ENCODE measurements around the gene ABHD12.
A peak's percentile ranks its signal among the peaks of the same experiment; 100 is the strongest.

The ABHD12 gene

DNA sequence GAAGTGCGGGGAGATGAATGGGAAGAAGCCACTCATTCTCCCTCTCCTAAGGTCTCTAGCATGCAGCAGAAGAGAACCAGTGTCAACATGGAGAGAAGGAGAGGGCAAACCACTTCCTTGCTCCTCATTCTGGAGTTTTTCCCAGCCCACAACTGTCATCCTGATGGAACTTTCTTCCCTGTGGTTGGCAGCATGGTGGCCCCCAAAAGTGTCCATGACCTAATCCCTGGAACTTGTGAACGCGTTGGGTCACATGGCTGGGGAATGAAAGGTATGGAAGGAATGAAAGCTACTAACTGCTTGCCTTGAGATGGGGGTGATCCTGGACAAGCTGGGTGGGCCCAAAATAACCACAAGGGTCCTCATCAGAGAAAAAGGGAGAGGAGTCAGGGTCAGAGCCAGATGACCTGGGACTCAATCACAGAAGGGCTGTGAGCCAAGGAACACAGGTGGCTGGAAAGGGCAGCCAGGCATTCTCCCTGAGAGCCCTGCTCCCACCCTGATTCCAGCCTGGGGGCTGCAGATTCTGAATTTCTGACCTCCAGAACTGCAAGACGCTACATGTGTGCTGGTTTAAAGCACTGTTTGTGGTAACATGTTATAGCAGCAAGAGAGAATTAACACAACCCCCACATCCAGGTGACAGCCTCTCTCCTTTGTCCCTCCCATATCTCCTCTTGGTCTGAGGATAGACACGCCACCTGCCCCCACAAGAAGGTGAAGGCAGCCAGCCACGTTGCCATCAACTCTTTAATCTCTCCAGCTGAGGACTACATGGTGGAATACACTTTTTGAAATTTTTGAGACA lies 79.5 kb downstream of the ABHD12 start:
- H3K79me2 ChIP-seq (ENCODE audit: control insufficient read depth, insufficient read depth, low read length, poor library complexity), result peaks cover 10% of the 10 kb centered on the region
- H3K4ac ChIP-seq (ENCODE audit: low read depth, low read length), result peak overlapping the region; percentile 9
- H3K4me2 ChIP-seq (ENCODE audit: low read length), result peak overlapping the region; percentile 20
- WGBS (ENCODE audit: extremely low coverage, insufficient coverage, insufficient read length), result no CpG with 5 or more reads among the region's 6 CpGs
- H3K9ac ChIP-seq (ENCODE audit: low read length), result no peak overlapping the region
- H3K9me3 ChIP-seq (ENCODE audit: insufficient read depth, low read depth, low read length), result no peaks in the 10 kb centered on the region
- no peak overlapping the region for H3K23ac ChIP-seq (ENCODE audit: low read length)
- H3K14ac ChIP-seq (ENCODE audit: low read length), result peak overlapping the region; percentile 9
- no peak for DNase-seq
- peaks cover 19 to 24% of the 10 kb centered on the region in 2 experiments for H3K36me3 ChIP-seq (ENCODE audit: control insufficient read depth in 1 of 2, insufficient read depth in 2 of 2, low read length in 2 of 2)
- H3K4me3 ChIP-seq (ENCODE audit: low read depth, low read length), result no peak overlapping the region
- H2BK120ac ChIP-seq (ENCODE audit: insufficient read depth, low read length, poor library complexity), result peak overlapping the region; percentile 66
- H3K27me3 ChIP-seq (ENCODE audit: insufficient read depth, low read length), result no peaks in the 10 kb centered on the region
- H2BK5ac ChIP-seq (ENCODE audit: low read depth, low read length, poor library complexity), result peak overlapping the region; percentile 29
- peaks cover 28% of the 10 kb centered on the region for H3K79me1 ChIP-seq (ENCODE audit: low read length)
- H3K27ac ChIP-seq (ENCODE audit: low read depth, low read length), result peak overlapping the region; percentile 83
- peak overlapping the region; percentile 38 for H4K91ac ChIP-seq (ENCODE audit: low read depth, low read length)
- peak overlapping the region; percentile 1 for H2BK12ac ChIP-seq (ENCODE audit: low read length)
- peak overlapping the region; percentile 12 for H4K8ac ChIP-seq (ENCODE audit: low read depth, low read length)
- peaks cover 26 to 39% of the 10 kb centered on the region in 2 experiments for H3K4me1 ChIP-seq (ENCODE audit: control insufficient read depth in 1 of 2, insufficient read depth in 2 of 2, low read length in 2 of 2)
- H3K18ac ChIP-seq (ENCODE audit: low read length), result peak overlapping the region; percentile 15
- H4K12ac ChIP-seq (ENCODE audit: low read depth, low read length), result no peak overlapping the region
- H2AFZ ChIP-seq (ENCODE audit: insufficient read depth, low read length, poor library complexity), result no peak overlapping the region
- H2AK5ac ChIP-seq (ENCODE audit: low read length), result no peak overlapping the region

- H2BK5ac ChIP-seq (ENCODE audit: low read depth, low read length, poor library complexity), result peak overlapping the region; percentile 64
- H3K14ac ChIP-seq (ENCODE audit: low read length), result peak overlapping the region; percentile 27
- H3K9me3 ChIP-seq (ENCODE audit: insufficient read depth, low read depth, low read length), result no peaks in the 10 kb centered on the region
- H3K4me3 ChIP-seq (ENCODE audit: low read depth, low read length), result no peak overlapping the region
- H2BK12ac ChIP-seq (ENCODE audit: low read length), result peak overlapping the region; percentile 71
- H3K36me3 ChIP-seq (ENCODE audit: control insufficient read depth in 1 of 2, insufficient read depth in 2 of 2, low read length in 2 of 2), result peaks cover 19 to 21% of the 10 kb centered on the region in 2 experiments
- no peak overlapping the region for H3K23ac ChIP-seq (ENCODE audit: low read length)
- peak overlapping the region; percentile 51 for H3K4me2 ChIP-seq (ENCODE audit: low read length)
- H3K79me1 ChIP-seq (ENCODE audit: low read length), result peaks cover 28% of the 10 kb centered on the region
- peak overlapping the region; percentile 83 for H3K27ac ChIP-seq (ENCODE audit: low read depth, low read length)
- H3K79me2 ChIP-seq (ENCODE audit: control insufficient read depth, insufficient read depth, low read length, poor library complexity), result peaks cover 10% of the 10 kb centered on the region
- peak overlapping the region; percentile 57 for H3K4ac ChIP-seq (ENCODE audit: low read depth, low read length)
- peaks cover 26 to 35% of the 10 kb centered on the region in 2 experiments for H3K4me1 ChIP-seq (ENCODE audit: control insufficient read depth in 1 of 2, insufficient read depth in 2 of 2, low read length in 2 of 2)
- no peaks in the 10 kb centered on the region for H3K27me3 ChIP-seq (ENCODE audit: insufficient read depth, low read length)
- H3K9ac ChIP-seq (ENCODE audit: low read length), result no peak overlapping the region
- peak overlapping the region; percentile 76 for H3K18ac ChIP-seq (ENCODE audit: low read length)
- peak; percentile 33 to 69 for DNase-seq
- H2BK120ac ChIP-seq (ENCODE audit: insufficient read depth, low read length, poor library complexity), result peak overlapping the region; percentile 66
- H2AFZ ChIP-seq (ENCODE audit: insufficient read depth, low read length, poor library complexity), result no peak overlapping the region
- peak overlapping the region; percentile 69 for H4K8ac ChIP-seq (ENCODE audit: low read depth, low read length)
- H4K12ac ChIP-seq (ENCODE audit: low read depth, low read length), result no peak overlapping the region
- peak overlapping the region; percentile 81 for H4K91ac ChIP-seq (ENCODE audit: low read depth, low read length)
- H2AK5ac ChIP-seq (ENCODE audit: low read length), result peak overlapping the region; percentile 45
- no CpG with 5 or more reads among the region's 6 CpGs for WGBS (ENCODE audit: extremely low coverage, insufficient coverage, insufficient read length)
Observed at GRCh38 chr20:25310268-25310920, 80.2 kb downstream of the ABHD12 start.

GRCh38 chr20:25309395-25310267 lies 81.0 kb downstream of the ABHD12 start:
- peak overlapping the region; percentile 83 for H3K27ac ChIP-seq (ENCODE audit: low read depth, low read length)
- no peaks in the 10 kb centered on the region for H3K9me3 ChIP-seq (ENCODE audit: insufficient read depth, low read depth, low read length)
- H3K4me2 ChIP-seq (ENCODE audit: low read length), result peak overlapping the region; percentile 51
- H2BK5ac ChIP-seq (ENCODE audit: low read depth, low read length, poor library complexity), result peak overlapping the region; percentile 64
- WGBS (ENCODE audit: extremely low coverage, insufficient coverage, insufficient read length), result no CpG with 5 or more reads among the region's 18 CpGs
- peak overlapping the region; percentile 62 for H2BK120ac ChIP-seq (ENCODE audit: insufficient read depth, low read length, poor library complexity)
- H3K14ac ChIP-seq (ENCODE audit: low read length), result peak overlapping the region; percentile 27
- peak overlapping the region; percentile 0 for H4K12ac ChIP-seq (ENCODE audit: low read depth, low read length)
- no peaks in the 10 kb centered on the region for H3K27me3 ChIP-seq (ENCODE audit: insufficient read depth, low read length)
- H2AK5ac ChIP-seq (ENCODE audit: low read length), result peak overlapping the region; percentile 66
- peak overlapping the region; percentile 71 for H2BK12ac ChIP-seq (ENCODE audit: low read length)
- peaks cover 26 to 33% of the 10 kb centered on the region in 2 experiments for H3K4me1 ChIP-seq (ENCODE audit: control insufficient read depth in 1 of 2, insufficient read depth in 2 of 2, low read length in 2 of 2)
- H3K36me3 ChIP-seq (ENCODE audit: control insufficient read depth in 1 of 2, insufficient read depth in 2 of 2, low read length in 2 of 2), result peaks cover 18 to 21% of the 10 kb centered on the region in 2 experiments
- H4K91ac ChIP-seq (ENCODE audit: low read depth, low read length), result peak overlapping the region; percentile 81
- peak overlapping the region; percentile 57 for H3K4ac ChIP-seq (ENCODE audit: low read depth, low read length)
- peaks cover 10% of the 10 kb centered on the region for H3K79me2 ChIP-seq (ENCODE audit: control insufficient read depth, insufficient read depth, low read length, poor library complexity)
- peak overlapping the region; percentile 1 for H2AFZ ChIP-seq (ENCODE audit: insufficient read depth, low read length, poor library complexity)
- no peak overlapping the region for H3K9ac ChIP-seq (ENCODE audit: low read length)
- DNase-seq, result peak; percentile 24 to 25
- peaks cover 28% of the 10 kb centered on the region for H3K79me1 ChIP-seq (ENCODE audit: low read length)
- H4K8ac ChIP-seq (ENCODE audit: low read depth, low read length), result peak overlapping the region; percentile 69
- H3K4me3 ChIP-seq (ENCODE audit: low read depth, low read length), result no peak overlapping the region
- H3K18ac ChIP-seq (ENCODE audit: low read length), result peak overlapping the region; percentile 76
- no peak overlapping the region for H3K23ac ChIP-seq (ENCODE audit: low read length)
